Measurements from ENCODE around the gene ADAM10.

Gene ADAM10

DNA sequence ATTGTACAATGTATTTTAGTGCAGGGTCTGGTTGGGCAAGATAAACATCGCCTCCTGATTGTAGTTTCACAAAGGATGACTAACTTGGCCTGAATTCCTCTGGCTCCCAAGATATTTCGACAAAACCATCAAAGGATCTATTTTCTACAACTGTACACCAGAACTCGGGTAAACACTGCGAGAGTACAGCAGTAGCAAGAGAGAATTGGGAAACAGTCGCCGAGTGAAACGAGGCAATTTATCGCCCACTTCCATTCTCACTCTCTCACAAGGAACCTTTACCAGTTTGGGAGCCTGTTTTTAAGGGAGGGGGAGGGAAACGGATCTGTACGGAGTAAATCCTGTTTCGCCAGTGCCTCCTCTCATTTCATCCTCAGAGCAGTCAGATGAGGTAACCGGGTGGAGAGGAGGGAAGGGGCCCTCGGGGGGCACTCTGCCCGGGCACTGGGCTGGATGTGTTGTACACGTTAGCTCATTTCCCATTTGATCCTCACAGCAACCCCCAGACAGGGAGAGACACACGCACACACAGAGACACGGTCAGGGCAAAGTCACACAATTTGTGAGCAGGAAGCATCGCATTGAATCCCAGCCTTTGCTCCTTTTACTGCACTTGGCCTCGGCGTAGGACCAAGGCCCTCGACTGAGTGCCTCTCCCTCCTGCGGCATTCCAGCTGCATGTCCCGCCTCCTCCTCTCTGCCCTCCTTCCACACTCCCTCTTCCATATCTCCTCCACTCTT is 197.6 kb downstream of the ADAM10 start:
- no peak for DNase-seq (ENCODE audit: insufficient read length, low spot score)
- no peak for TF ChIP-seq POLR2A (IDR thresholded peaks at IDR 0.05; ENCODE audit: low read depth, low read length)
- FAIRE-seq = no peak

DNA sequence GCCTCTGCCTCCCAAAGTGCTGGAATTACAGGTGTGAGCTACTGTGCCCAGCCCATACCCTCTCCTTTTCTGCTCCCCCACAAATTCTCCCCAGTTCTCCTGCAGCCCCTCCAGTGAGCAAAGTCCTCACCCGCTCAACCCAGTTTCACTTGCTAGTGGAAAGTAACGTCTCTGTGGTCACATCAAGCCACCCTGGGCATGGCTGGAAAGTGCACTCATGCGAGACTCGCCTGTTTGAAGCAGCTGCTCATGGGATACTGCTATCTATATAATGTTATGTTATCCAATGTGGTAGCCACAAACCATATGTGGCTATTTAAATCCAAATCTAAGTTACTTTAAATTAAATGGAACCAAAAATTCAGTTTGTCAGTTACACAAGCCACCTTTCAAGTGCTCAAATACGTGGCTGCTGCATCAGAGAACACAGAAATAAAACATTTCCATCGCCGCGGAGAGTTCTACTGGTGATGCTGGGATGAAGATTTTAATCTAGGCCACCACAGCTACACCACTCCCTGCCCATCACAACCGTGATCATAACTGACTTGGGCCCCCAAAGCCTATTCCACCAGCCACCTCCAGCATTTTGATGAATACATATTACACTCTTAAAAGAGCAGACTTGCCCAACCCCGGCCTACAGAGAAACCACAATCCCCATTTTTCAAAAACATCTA is 198.3 kb downstream of the ADAM10 start:
- FAIRE-seq (no peak), DNase-seq (ENCODE audit: insufficient read length, low spot score) (no peak)
- no peak for TF ChIP-seq POLR2A (IDR thresholded peaks at IDR 0.05; ENCODE audit: low read depth, low read length)

DNA sequence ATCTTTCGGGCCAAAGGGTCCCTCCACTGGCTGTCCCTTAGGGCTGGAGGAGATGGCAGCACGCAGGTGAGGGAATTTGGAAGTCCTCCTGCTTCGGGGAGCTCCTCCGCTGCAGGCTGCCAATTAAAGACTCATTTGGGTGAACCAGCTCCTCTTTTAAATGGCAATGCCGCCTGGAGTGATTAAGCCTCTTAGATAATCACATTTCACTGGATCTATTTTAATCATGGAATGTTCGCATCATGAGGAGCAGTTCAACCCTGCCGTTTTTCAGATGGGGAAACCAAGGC is 199.8 kb downstream of the ADAM10 start:
- TF ChIP-seq POLR2A (IDR thresholded peaks at IDR 0.05; ENCODE audit: low read depth, low read length) = no peak
- FAIRE-seq (no peak), DNase-seq (ENCODE audit: insufficient read length, low spot score) (no peak)

DNA sequence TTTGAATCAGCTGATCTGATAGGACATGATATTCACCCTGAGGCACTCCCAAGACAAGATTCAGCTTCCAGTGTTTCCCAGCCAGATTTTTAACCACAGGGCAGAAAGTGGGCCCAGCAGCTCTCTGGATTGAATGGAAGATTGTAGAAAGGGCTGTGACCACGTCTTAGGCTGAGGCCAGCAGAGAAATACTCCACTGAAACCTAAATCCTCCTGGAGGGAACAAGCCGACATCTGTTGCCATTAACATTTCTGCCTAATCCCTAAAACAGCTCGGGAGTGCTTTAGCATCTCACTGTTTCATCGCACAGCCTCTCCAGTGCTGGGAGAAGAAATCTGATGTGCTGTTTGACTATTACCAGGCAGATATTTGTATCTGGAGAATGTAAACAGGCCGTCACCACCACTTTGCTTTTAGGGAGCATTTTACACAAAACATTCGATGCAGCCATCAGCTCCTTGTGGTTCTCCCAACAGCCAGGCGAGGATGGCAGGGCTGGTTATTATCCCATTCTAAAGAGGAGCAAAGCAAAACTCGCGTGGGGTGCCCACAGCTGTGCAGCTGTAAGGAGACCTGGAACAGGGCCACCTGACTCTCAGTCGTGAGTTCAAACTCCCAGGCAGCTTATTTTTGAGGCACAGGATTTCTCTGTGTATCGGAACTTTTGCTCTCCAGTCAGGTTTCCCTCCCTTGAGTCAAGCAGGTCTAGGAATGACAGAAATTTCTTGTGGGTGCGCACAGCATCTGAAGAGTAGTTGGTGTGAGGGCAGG is 200.3 kb downstream of the ADAM10 start:
- DNase-seq (ENCODE audit: insufficient read length, low spot score) = no peak
- no peak for TF ChIP-seq POLR2A (IDR thresholded peaks at IDR 0.05; ENCODE audit: low read depth, low read length)
- FAIRE-seq = no peak

DNA sequence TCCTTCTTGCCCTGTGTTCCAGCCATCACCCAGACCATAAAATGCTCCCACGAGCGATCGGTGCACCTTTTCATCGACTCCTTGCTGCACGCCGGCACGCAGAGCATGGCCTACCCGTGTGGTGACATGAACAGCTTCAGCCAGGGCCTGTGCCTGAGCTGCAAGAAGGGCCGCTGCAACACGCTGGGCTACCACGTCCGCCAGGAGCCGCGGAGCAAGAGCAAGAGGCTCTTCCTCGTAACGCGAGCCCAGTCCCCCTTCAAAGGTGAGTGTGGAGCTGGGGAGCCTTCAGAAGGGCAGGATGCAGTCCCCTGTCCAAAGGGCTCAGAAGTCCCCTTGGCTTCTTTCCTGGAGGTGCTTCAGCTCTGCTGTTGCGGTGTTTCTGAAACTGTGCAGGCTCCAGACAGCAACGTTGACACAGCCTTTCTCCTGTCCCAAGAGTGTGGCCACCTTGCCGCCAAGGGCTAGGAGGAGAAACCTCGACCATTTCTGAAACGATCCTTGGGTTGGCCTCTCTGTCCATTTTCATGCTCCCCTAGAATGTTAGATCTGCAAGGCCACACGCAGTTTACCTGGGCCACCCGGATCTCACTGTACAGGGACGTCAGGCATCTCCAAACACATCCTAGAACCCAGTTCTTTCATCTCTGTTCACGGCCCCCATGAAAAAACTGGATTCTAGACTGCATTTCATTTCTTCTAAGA is 201.0 kb downstream of the ADAM10 start:
- no peak for TF ChIP-seq POLR2A (IDR thresholded peaks at IDR 0.05; ENCODE audit: low read depth, low read length)
- DNase-seq (ENCODE audit: insufficient read length, low spot score) (no peak), FAIRE-seq (no peak)

DNA sequence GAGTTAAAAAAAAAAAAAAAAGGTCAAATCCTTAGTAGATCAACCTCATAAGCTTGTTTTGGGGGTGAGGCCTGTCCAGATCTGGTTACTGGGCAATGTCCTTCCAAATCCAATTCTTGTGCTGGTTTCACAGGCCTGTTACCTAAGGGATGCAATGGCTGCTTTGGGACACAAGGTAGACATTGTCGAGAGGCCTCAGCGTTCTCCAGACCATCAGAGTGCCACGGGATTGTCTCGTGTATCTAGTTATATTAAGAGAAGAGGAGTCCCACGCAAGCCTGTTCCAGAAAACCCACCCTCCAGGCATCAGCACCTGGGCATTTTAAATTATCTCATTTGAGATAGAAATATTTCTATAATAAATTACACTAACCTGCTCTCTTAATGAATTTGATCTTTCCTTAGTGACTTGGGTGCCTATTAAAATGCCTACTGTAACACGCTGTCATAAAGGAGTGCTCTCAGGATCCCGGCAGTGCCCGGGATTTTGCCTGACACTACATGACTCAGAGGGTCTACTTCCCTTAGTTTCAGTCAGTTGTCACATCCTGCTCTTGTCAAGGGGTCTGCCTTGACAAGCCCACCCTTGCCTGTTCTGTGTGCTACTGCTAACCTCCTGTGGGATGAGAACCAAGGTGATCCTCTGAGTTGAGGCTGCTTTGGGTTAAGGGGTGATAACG is 201.7 kb downstream of the ADAM10 start:
- DNase-seq (ENCODE audit: insufficient read length, low spot score) = no peak
- TF ChIP-seq POLR2A (IDR thresholded peaks at IDR 0.05; ENCODE audit: low read depth, low read length) = no peak
- FAIRE-seq = no peak

DNA sequence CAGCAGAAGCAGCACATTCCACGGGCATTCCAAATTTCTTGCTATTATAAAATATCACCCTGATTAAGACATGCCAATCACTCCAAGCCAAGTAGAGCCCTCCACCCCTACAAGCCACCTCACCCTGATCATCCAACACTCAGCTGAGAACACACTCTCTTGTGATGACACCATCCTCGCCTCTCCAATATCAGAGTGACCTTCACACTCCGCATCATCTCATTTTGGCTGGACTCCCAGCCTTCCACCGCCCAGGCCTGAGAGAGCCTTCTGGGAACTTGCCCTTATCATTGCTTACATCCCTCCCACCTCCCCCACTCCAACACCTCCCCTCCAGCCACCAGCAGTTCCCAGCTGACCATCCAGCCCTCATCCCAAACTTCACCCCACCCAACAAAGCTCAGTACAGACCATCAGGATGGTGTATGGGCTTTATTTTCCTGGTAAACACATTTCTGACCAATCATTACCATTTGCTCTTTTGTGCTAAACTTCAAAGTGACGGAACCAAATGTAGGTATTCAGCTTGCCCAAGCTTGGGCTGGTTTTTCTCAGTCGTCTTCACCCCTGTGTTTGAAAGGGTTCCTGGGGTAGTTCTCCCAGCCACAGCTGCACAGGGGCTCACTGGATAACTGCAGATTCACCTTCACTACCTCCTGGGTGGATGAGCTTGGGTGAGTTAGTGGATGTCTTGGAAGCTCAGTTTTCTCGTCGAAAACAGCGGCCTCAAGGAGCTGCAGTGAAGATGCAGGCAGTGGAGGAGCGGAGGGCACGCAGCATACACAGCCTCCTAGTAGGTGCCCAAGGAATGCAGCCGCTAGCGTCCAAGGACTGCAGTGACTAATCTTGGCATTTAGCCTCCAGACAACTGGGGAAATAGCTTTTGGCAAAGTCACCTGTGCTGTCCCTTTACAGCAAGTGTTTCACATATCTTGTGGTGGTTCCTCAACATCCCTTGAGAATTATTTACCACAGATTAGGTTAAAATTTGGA is 202.6 kb downstream of the ADAM10 start:
- DNase-seq (ENCODE audit: insufficient read length, low spot score) (peak; percentile 69), FAIRE-seq (no peak)
- TF ChIP-seq POLR2A (IDR thresholded peaks at IDR 0.05; ENCODE audit: low read depth, low read length) = no peak

DNA sequence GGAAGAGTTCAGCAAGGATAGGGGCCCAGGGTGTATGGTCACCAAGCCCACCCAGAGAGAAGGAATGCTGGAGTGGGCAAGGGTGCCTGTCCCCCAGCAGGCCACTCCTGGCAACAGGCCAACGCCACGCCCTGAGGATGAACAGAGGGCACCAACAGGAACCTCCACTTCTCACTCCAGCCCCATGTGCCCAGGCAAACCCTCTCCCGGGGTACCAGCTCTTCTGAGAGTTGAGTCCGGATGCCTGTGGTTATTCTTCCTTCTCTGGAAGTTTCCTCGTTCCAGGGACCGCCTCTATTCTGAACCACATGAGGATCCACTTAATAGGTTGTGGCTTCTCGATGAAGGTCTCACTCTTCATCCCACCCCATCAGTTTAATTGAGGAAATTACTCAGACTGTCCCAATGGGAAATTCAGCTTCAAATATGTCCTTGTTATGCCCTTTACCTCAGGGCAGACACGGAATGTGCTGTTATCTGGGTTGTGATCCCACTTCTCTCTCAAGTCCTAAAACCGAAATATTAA is 203.4 kb downstream of the ADAM10 start:
- no peak for FAIRE-seq

DNA sequence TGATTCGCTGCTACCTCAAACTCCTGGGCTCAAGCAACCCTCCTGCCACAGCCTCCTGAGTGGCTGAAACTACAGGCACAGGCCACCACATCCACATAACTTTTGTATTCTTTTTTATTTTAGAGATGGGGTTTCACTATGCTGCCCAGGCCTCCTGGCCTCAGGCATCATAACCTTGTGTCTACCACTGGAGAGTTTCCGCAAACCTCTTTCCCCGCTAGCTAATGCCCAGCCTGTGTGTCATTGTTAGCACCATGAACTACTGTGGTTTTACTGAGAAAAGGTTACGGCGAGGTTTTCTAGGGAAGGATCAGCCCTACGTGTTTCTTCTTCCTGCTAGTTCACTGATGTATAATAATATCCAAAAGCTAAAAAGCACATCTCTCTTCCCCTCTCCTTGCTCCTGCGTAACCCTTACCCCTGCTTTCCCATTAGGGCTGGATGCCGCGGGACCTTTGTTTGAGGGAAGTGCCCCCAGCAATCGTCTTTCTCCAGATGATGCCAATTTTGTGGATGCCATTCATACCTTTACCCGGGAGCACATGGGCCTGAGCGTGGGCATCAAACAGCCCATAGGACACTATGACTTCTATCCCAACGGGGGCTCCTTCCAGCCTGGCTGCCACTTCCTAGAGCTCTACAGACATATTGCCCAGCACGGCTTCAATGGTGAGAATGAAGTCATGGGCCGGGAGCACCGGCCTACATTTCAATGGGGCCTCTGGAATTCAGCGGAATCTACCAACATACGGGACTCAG is 204.0 kb downstream of the ADAM10 start:
- no peak for TF ChIP-seq POLR2A (IDR thresholded peaks at IDR 0.05; ENCODE audit: low read depth, low read length)
- FAIRE-seq (no peak), DNase-seq (ENCODE audit: insufficient read length, low spot score) (no peak)

More for the DNA sequence above, 203.4 kb downstream of the ADAM10 start:
- no peak for TF ChIP-seq POLR2A (IDR thresholded peaks at IDR 0.05; ENCODE audit: low read depth, low read length)
- no peak for DNase-seq (ENCODE audit: insufficient read length, low spot score)

DNA sequence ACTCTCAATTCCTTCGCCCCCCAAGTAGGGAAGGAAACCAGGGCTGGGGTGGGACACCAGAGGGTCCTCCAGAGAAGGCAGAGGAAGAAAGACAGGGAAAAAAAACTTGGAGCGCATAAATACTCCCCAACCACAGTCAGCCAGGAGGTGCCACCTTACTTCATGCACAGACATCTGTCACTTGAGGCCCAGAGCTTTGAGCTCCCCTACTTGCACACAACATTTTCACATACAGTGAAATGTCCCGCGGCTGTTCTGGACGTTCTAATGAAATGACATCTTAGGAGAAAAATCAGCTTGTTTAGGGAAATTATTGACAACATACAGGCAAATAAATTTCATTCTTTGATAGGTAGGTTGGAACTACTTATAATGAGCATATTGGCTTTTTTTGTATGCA is 204.8 kb downstream of the ADAM10 start:
- FAIRE-seq (no peak), DNase-seq (ENCODE audit: insufficient read length, low spot score) (no peak)
- no peak for TF ChIP-seq POLR2A (IDR thresholded peaks at IDR 0.05; ENCODE audit: low read depth, low read length)

DNA sequence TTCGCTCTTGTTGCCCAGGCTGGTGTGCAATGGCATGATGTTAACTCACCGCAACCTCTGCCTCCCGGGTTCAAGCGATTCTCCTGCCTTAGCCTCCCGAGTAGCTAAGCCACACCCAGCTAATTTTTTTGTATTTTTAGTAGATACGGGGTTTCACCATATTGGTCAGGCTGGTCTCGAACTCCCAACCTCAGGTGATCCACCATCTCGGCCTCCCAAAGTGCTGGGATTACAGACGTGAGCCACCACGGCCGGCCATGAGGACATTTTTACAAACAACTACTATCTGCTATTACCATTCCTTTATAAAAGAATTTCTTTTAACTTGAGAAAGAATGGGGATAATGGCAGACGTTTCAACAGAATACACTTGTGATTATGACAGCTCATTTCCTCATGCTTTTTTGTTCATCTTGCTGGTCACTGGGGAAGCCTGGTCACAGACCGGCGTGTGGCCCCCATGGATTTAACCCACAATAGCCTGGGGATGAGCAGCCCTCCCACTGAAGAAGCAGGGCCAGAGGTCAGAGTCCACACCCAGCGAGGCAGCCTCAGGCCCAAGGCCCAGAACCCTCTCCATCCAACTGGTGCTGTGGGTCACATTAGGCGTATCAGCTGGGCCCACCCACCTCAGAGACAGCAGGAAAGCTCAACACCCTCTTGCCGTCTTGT is 205.7 kb downstream of the ADAM10 start:
- TF ChIP-seq POLR2A (IDR thresholded peaks at IDR 0.05; ENCODE audit: low read depth, low read length) = no peak
- no peak for FAIRE-seq

More for the DNA sequence above, 205.7 kb downstream of the ADAM10 start:
- DNase-seq (ENCODE audit: insufficient read length, low spot score) = no peak
